Natural killer cell (primary cell): Measurements from ENCODE around the gene WARS2. TPM values are rescaled to one million over a fixed set of nuclear protein-coding genes. Genes with fewer than 3 reads are reported as not detected.

ENCODE experiments used
- ATAC-seq, 3 donors: fragments of 150-1000 bp in 2 of 3; fragments of 200-7000 bp in 1 of 3; cut with Tn5 transposase; 1 replicate in 1 of 3; 2 replicates in 2 of 3; pipeline ENCODE4 v1.10.0; 2021; ENCODE audit warnings: mild to moderate bottlenecking in 2 of 3, moderate library complexity in 2 of 3
- DNase-seq, 2 donors: peaks; one replicate each; pipeline versions ENCODE4 v3.0.0 to v3.0.0-alpha.2; 2013 to 2021; ENCODE audit warnings: mixed read lengths in 1 of 2
- H3K27ac ChIP-seq: one replicate; pipeline ENCODE4 v1.5.1; 2013; ENCODE audit warnings: mild to moderate bottlenecking, low read length
- H3K27me3 ChIP-seq: one replicate; pipeline ENCODE4 v1.6.1; 2013; ENCODE audit warnings: low read length; ENCODE audit not compliant: control insufficient read depth, insufficient read depth
- H3K36me3 ChIP-seq: one replicate; pipeline ENCODE4 v1.6.1; 2013; ENCODE audit warnings: low read length; ENCODE audit not compliant: control insufficient read depth, insufficient read depth
- H3K4me1 ChIP-seq: one replicate; pipeline ENCODE4 v1.6.1; 2013; ENCODE audit warnings: low read length; ENCODE audit not compliant: control insufficient read depth, insufficient read depth
- H3K4me3 ChIP-seq: one replicate; pipeline ENCODE4 v1.5.1; 2013; ENCODE audit warnings: low read length
- H3K9me3 ChIP-seq: one replicate; pipeline ENCODE4 v1.6.1; 2013; ENCODE audit warnings: low read length; ENCODE audit not compliant: control insufficient read depth, insufficient read depth
- H3K27ac Mint-ChIP-seq, 2 donors: one replicate each; pipeline ENCODE4 v1.8.0; 2022; ENCODE audit warnings: mild to moderate bottlenecking in 2 of 2, mixed read lengths in 2 of 2, moderate library complexity in 1 of 2
- H3K27me3 Mint-ChIP-seq, 2 donors: one replicate each; pipeline ENCODE4 v1.8.0; 2022; ENCODE audit warnings: low read depth in 2 of 2, mixed read lengths in 2 of 2
- H3K36me3 Mint-ChIP-seq: one replicate; pipeline ENCODE4 v1.8.0; 2022; ENCODE audit warnings: mixed read lengths
- H3K4me1 Mint-ChIP-seq, 2 donors: one replicate each; pipeline ENCODE4 v1.8.0; 2022; ENCODE audit warnings: mixed read lengths in 2 of 2
- H3K4me3 Mint-ChIP-seq: one replicate; pipeline ENCODE4 v1.8.0; 2022; ENCODE audit warnings: mild to moderate bottlenecking, moderate library complexity, mixed read lengths
- H3K9me3 Mint-ChIP-seq, 2 donors: one replicate each; pipeline ENCODE4 v1.8.0; 2022; ENCODE audit warnings: mixed read lengths in 2 of 2
- CTCF ChIP-seq: fragments of 200-600 bp; IDR thresholded peaks from one replicate; pipeline ENCODE4 v1.8.0; 2022; ENCODE audit warnings: antibody characterized with exemption
- WGBS: methylation state at CpG from one replicate; pipeline ENCODE4 v1.1.7; 2013; ENCODE audit warnings: missing lambda C conversion rate; ENCODE audit not compliant: insufficient coverage; 5-methylcytosine and 5-hydroxymethylcytosine counted together
- intact Hi-C: fragments of 100-400 bp; cut with micrococcal nuclease; formaldehyde crosslinking; loops from one replicate; pipeline ENCODE4 v1.14.2; 2022
- total RNA-seq, 4 donors: library from RNA; stranded (reverse); fragments of 120-200 nt in 1 of 4; gene quantifications; one replicate each; pipeline versions ENCODE4 v1.2.3 to v1.2.4, GENCODE V29; 2013 to 2022

Gene WARS2
- total RNA-seq, 3 donors from 2014 or later (not counting 1 experiment from before 2014, with no cell fraction given): 24.3 to 46.3 (median 41.0) TPM

DNA sequence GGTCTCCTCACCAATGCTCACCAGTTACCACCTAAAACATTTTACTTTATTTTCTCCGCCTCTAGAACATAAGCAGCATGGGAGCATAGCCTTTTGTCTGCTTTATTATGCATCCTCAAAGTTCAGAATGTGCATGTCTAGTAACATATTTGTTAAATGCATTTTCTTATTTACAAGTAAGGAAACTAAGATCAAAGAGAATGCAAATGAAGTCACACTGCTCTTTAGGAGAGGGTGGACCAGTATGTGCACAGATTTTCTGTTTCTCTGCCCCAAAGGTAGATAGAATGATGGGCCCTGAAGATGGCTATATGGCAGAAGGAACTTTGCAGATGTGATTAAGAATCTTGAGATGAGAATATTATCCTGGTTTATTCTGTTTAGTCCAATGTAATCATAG is 9.7 kb upstream of the WARS2 start:
- no peaks in the 10 kb centered on the region for H3K27me3 Mint-ChIP-seq
- 100% methylated on average over 1 of the region's 1 CpG for WGBS
- peaks cover 2 to 3% of the 10 kb centered on the region in 2 donors for H3K9me3 Mint-ChIP-seq
- no peak overlapping the region for H3K4me3 Mint-ChIP-seq
- H3K4me1 Mint-ChIP-seq: peaks cover 0 to 4% of the 10 kb centered on the region in 2 donors
- Histone ChIP-seq H3K4me1 (no peaks in the 10 kb centered on the region), H3K27ac (no peak overlapping the region), H3K27me3 (no peaks in the 10 kb centered on the region), H3K9me3 (no peaks in the 10 kb centered on the region), H3K4me3 (no peak overlapping the region), H3K36me3 (peaks cover 3% of the 10 kb centered on the region)
- DNase-seq: no peak
- no peaks in the 10 kb centered on the region for H3K36me3 Mint-ChIP-seq
- no peak for ATAC-seq
- TF ChIP-seq CTCF: no peak
- H3K27ac Mint-ChIP-seq: no peak overlapping the region
- intact Hi-C loops: no loop called here

DNA sequence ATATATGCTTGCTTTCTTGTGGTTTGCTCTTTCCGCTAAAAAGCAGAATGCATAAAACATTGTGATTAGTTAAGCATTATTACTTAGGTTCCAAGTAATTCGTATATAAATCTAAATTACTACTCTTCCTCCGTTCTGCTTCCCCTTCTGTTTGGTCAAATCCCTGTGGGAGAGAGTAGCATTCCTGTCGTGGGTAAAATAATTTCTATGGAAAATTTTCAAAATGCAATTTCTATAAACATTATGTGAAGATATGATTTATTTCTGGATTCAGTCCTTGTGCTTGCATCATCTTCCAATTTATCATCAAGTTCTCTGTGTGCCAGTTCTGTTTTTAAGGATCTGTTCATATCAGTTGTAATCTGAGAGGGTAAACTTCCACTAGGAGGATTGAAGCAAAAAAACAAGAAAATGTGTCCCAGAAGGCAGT is 7.2 kb upstream of the WARS2 start:
- DNase-seq: no peak
- no peaks in the 10 kb centered on the region for H3K27me3 ChIP-seq
- no peaks in the 10 kb centered on the region for H3K9me3 Mint-ChIP-seq
- peak overlapping the region in 1 of 2 donors; percentile 23 for H3K27ac Mint-ChIP-seq
- no peak for ATAC-seq
- no peak for TF ChIP-seq CTCF
- H3K36me3 Mint-ChIP-seq: no peaks in the 10 kb centered on the region
- no peaks in the 10 kb centered on the region for H3K27me3 Mint-ChIP-seq
- no peak overlapping the region for H3K4me3 ChIP-seq
- H3K27ac ChIP-seq: no peak overlapping the region
- intact Hi-C loops: loop anchor here (10.0 kb wide), 1 partner anchor 1223 kb away; the partner anchor contains the start of genes GDAP2 and WDR3
- peaks cover 3% of the 10 kb centered on the region for H3K36me3 ChIP-seq
- no CpG with 5 or more reads among the region's 4 CpGs for WGBS
- no peaks in the 10 kb centered on the region for H3K9me3 ChIP-seq
- no peaks in the 10 kb centered on the region for H3K4me1 ChIP-seq
- H3K4me3 Mint-ChIP-seq: no peak overlapping the region
- no peaks in the 10 kb centered on the region for H3K4me1 Mint-ChIP-seq

DNA sequence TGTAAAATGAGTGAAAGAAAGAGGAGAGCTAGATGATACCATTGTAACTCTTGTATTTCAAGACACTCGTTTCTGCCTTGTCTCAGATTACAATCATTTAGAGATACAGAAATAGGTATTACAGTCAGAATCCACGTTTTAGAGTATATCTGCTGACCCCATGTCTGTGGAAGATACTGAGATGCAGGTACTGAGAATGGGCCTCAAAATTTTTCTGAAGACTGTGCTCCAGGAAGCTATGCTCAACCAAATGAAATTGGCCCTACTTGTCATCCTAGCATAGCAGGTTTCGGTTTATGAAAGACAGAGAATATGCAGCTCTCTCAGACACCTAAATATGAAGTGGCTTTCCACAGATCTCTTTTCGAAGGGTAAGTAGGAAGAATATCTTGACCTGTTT is 6.0 kb upstream of the WARS2 start:
- DNase-seq (no peak), ATAC-seq (no peak)
- Histone ChIP-seq H3K27ac (no peak overlapping the region), H3K4me3 (no peak overlapping the region), H3K36me3 (peaks cover 3% of the 10 kb centered on the region), H3K27me3 (no peaks in the 10 kb centered on the region), H3K9me3 (no peaks in the 10 kb centered on the region), H3K4me1 (no peaks in the 10 kb centered on the region)
- no peak for TF ChIP-seq CTCF
- Mint-ChIP-seq H3K4me3 (no peak overlapping the region), H3K27me3 (no peaks in the 10 kb centered on the region), H3K27ac (no peak overlapping the region), H3K4me1 (no peaks in the 10 kb centered on the region), H3K9me3 (no peaks in the 10 kb centered on the region), H3K36me3 (no peaks in the 10 kb centered on the region)
- WGBS: 81% methylated on average over 4 of the region's 4 CpGs
- intact Hi-C loops: loop anchor here (10.0 kb wide), 1 partner anchor 1222 kb away; the partner anchor contains the start of genes GDAP2 and WDR3

- Mint-ChIP-seq H3K4me3 (no peak overlapping the region), H3K27ac (peak overlapping the region in 1 of 2 donors; percentile 37), H3K36me3 (no peaks in the 10 kb centered on the region), H3K4me1 (no peaks in the 10 kb centered on the region), H3K9me3 (no peaks in the 10 kb centered on the region), H3K27me3 (no peaks in the 10 kb centered on the region)
- no peaks in the 10 kb centered on the region for H3K9me3 ChIP-seq
- H3K4me1 ChIP-seq: peaks cover 8% of the 10 kb centered on the region
- no peak for TF ChIP-seq CTCF
- no peak for DNase-seq
- H3K27me3 ChIP-seq: no peaks in the 10 kb centered on the region
- no peak overlapping the region for H3K4me3 ChIP-seq
- H3K27ac ChIP-seq: no peak overlapping the region
- intact Hi-C loops: loop anchor here (10.0 kb wide), 1 partner anchor 1220 kb away; the partner anchor contains the start of genes GDAP2 and WDR3
- H3K36me3 ChIP-seq: peaks cover 3% of the 10 kb centered on the region
- WGBS: 95% methylated on average over 6 of the region's 6 CpGs
- no peak for ATAC-seq
These were observed 4.4 kb upstream of the WARS2 start for GRCh38 chr1:119144813-119145212.
